Raji (cell line): Measurements from ENCODE around the gene RHOT2.
A peak's percentile ranks its signal among the peaks of the same experiment; 100 is the strongest.

ENCODE experiments used
- POLR2A ChIP-seq: IDR thresholded peaks from 2 replicates; pipeline ENCODE4 v1.6.1; 2011; ENCODE audit warnings: low read depth, low read length, control low read depth; ENCODE audit not compliant: insufficient read depth

The RHOT2 gene

GRCh38 chr16:722835-723633 is 55.1 kb downstream of the RHOT2 start:
- TF ChIP-seq POLR2A = peak; percentile 21; the same call in 1 of the 2 replicates

- no peak for TF ChIP-seq POLR2A
Observed at GRCh38 chr16:723695-724094, 55.8 kb downstream of the RHOT2 start.
